Stimulated activated CD4-positive, alpha-beta T cell treated with anti-CD3 and anti-CD28 coated beads, Interleukin-15, amount 100 ng/mL, for 1 hour (primary cell): ENCODE measurements around the gene DPM3.
A peak's percentile ranks its signal among the peaks of the same experiment; 100 is the strongest.
"Not testable (repeated sequence)": the region's sequence is repeated elsewhere in the genome, so short reads cannot be mapped to it uniquely, and the experiment has no call there.

Source experiments
- DNase-seq, 2 donors: peaks; one replicate each; pipeline ENCODE4 v3.0.0-alpha.2; 2020; ENCODE audit warnings: low read depth in 1 of 2, low spot score in 1 of 2

Gene DPM3

GRCh38 chr1:155126556-155127104, 13.7 kb downstream of the DPM3 start:
- peak in 1 of 2 donors; percentile 14 for DNase-seq

GRCh38 chr1:155125946-155126555, 14.3 kb downstream of the DPM3 start:
- no peak for DNase-seq

- no peak for DNase-seq
Observed at GRCh38 chr1:155125511-155125945, 14.8 kb downstream of the DPM3 start.

GRCh38 chr1:155124503-155125463, 15.5 kb downstream of the DPM3 start:
- DNase-seq: no peak

GRCh38 chr1:155123801-155124200, 16.5 kb downstream of the DPM3 start:
- DNase-seq: no peak

- DNase-seq: no peak
Observed at GRCh38 chr1:155122308-155122707, 18.0 kb downstream of the DPM3 start.

GRCh38 chr1:155121249-155121648, 19.1 kb downstream of the DPM3 start:
- DNase-seq: no peak

GRCh38 chr1:155120253-155120652, 20.1 kb downstream of the DPM3 start:
- DNase-seq: no peak

GRCh38 chr1:155118090-155118489, 22.2 kb downstream of the DPM3 start:
- not testable (repeated sequence) for DNase-seq

GRCh38 chr1:155117610-155118009, 22.7 kb downstream of the DPM3 start:
- DNase-seq: no peak

- DNase-seq: no peak
Observed at GRCh38 chr1:155116113-155116764, 24.1 kb downstream of the DPM3 start.

- no peak for DNase-seq
Observed at GRCh38 chr1:155113450-155113980, 26.8 kb downstream of the DPM3 start.

GRCh38 chr1:155110826-155111225, 29.5 kb downstream of the DPM3 start:
- DNase-seq: no peak

- no peak for DNase-seq
Observed at GRCh38 chr1:155110381-155110780, 29.9 kb downstream of the DPM3 start.

- no peak for DNase-seq
Observed at GRCh38 chr1:155108296-155108695, 32.0 kb downstream of the DPM3 start.

GRCh38 chr1:155107309-155108264, 32.7 kb downstream of the DPM3 start:
- no peak for DNase-seq

- no peak for DNase-seq
Observed at GRCh38 chr1:155106862-155107261, 33.5 kb downstream of the DPM3 start.

GRCh38 chr1:155105604-155106011, 34.7 kb downstream of the DPM3 start:
- no peak for DNase-seq

- no peak for DNase-seq
Observed at GRCh38 chr1:155104605-155105534, 35.5 kb downstream of the DPM3 start.
